ENCODE measurements around the gene AASDH.

The AASDH gene, protein sequence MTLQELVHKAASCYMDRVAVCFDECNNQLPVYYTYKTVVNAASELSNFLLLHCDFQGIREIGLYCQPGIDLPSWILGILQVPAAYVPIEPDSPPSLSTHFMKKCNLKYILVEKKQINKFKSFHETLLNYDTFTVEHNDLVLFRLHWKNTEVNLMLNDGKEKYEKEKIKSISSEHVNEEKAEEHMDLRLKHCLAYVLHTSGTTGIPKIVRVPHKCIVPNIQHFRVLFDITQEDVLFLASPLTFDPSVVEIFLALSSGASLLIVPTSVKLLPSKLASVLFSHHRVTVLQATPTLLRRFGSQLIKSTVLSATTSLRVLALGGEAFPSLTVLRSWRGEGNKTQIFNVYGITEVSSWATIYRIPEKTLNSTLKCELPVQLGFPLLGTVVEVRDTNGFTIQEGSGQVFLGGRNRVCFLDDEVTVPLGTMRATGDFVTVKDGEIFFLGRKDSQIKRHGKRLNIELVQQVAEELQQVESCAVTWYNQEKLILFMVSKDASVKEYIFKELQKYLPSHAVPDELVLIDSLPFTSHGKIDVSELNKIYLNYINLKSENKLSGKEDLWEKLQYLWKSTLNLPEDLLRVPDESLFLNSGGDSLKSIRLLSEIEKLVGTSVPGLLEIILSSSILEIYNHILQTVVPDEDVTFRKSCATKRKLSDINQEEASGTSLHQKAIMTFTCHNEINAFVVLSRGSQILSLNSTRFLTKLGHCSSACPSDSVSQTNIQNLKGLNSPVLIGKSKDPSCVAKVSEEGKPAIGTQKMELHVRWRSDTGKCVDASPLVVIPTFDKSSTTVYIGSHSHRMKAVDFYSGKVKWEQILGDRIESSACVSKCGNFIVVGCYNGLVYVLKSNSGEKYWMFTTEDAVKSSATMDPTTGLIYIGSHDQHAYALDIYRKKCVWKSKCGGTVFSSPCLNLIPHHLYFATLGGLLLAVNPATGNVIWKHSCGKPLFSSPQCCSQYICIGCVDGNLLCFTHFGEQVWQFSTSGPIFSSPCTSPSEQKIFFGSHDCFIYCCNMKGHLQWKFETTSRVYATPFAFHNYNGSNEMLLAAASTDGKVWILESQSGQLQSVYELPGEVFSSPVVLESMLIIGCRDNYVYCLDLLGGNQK

DNA sequence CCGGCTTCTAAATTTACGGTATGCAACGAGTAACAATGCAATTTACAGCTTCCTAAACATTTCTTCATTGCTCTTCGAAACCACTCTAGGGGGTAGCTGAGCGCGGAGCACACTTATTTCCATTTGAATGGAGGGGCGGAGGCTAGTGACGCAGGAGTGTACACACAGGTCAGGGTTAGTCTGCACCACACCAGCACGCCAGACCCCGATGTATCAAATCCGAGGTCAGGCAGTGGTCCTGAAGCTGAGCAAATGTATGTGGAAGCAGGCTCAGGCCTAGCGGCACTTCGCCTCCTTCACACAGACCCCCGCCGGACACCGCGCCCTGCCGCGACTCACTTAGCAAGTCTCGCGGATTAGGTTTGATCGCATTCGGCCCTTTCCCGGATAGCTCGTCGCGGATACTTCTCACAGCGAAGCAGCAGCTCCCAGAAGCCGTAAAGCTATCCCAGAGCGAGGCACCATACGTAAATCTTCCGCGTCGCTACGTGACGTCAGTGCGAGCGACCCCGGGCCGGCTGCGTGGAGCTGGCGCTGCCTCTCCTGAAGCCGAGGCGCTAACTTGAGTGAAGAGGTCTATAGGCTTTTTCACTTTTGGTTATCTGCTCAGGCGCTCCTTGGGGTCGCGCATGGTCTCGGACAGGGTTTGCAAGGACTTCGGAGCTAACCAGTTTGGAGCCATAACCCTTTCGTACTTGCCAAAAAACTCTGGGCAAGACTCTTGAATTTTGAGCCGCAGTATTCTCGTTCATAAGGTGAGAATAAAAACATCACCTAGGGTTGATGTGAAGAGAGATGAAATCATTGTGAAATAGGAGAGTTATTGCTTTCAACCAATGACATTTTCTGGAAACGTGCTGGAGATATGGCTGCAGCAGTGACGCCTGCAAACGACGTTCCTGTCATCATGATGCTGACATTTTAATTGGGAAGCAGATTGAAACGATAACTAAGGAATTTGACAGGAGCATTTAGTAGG is at the start of gene AASDH:
AASDH (minus strand) TSS at position 469 of the 979 bp plus-strand sequence. CDS start 3,192 bp downstream, outside the sequence.
- peak; percentile 96 for DNase-seq

DNA sequence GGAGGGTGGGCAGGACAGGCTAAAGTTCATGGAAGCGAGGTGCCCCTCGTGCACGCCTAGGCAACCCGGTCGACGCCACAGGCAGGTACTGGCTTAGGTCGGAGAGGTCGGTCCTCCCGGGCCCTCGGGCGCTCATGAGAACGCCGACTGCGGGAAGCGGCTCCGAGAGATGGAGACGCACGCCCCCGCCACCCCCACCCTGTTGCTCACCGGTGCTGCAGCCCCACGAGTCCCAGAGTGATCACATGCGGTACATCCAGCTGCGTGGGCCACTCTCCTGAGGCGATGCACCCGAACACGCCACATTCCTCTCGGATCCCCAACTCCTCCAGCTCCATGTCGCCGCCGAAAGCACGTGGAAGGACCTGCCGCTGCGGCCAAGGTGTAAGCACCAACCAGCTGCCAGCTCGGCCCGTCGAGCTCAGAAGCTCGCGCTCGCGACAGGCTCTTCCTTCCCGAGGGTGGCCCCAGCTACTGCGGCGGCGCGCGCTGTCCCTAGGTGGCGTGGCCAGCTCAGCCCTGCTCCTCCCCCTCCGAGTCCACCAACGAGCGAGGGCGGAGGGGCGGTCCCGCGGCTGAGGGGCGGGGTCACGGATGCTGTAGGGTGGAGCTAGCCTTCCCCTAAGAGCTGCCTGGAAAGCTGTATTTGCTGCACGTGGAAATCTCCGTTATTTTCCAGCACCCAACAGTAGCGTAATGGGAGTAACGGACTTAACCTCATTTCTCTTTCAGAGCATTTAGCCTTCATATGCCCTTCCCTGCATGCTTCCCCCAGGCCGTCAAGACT is 48.0 kb upstream of the AASDH start, which contains the start of gene PPAT:
PPAT (minus strand) TSS at position 476 of the 787 bp plus-strand sequence; CDS start at position 338, 138 bp downstream.
- peak; percentile 98 for DNase-seq

DNA sequence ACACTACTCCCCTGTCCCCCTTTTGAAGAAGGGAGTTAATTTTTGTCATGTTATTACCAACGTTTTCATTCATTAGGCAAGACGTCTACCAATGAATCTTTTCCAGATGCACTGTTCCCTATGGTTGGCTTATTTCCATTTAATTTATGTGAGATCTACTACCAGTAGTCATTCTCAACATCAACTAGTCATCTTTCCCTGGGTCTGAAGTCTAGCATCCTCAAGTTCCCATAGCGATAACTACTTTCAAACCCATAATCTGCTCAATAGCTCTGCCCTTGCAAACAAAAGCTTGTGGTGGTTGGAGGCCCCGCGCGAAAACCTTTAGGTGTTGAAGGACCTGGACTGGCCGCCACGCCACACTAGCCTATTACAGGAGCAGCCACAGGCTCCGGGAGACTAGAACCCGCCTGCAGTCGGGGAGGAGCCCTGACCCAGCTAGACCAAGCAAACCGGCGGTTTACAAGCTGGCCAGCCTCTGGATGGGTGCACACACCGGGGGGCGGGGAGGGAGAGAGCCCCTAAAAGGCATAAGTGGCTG is 47.4 kb upstream of the AASDH start:
- DNase-seq: peak; percentile 52

DNA sequence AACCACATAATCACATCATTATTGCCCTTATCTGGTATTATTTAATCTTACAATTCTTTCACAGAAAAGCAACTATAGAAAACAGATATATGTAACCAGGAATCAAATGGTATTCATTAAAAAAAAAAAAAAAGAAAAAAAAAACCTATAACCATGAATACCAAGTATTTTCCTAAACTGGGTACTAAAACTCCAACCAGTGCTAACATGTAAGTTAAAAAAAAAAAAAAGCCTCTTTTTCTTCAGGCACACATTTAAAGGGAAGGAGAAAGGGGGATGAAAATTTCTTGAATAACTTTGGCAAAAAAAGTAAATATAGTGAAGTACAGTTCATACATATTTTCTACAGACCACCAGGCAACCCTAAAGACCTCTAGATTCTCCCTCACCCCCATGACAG is 46.0 kb upstream of the AASDH start:
- no peak for DNase-seq

DNA sequence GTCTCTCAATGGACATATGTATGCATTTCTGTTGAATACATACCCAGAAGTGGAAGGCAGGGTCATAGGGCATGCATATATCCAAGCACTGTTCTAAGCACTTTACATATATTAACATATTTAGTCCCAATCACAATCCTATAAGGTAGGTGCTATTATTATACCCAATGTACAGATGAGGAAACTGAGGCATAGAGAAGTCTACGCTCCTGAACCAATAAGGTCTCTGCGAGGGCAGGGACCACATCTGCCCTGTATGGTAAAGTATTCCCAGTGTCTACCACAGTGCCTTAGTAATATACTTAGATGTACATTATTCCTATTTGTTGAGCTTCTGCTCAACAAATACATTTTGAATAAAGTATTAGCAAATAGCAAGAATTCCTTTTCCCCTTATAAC is 42.9 kb upstream of the AASDH start:
- DNase-seq: no peak

DNA sequence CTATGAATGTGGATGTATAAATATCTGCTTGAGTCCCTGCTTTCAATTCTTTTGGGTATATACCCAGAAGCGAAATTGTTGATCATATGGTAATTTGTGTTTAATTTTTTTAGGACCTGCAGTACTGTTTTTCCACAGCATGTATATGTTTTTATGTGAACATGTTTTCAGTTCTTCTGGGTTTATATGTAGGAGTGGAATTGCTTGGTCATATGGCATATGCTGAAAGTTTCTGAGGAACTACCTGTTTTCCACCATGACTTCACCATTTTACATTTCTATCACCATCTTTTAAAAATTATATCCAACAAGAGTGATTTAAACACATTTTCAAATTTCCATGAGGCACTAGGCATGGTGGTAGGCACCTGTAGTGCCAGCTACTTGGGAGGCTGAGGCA is 39.9 kb upstream of the AASDH start:
- no peak for DNase-seq

DNA sequence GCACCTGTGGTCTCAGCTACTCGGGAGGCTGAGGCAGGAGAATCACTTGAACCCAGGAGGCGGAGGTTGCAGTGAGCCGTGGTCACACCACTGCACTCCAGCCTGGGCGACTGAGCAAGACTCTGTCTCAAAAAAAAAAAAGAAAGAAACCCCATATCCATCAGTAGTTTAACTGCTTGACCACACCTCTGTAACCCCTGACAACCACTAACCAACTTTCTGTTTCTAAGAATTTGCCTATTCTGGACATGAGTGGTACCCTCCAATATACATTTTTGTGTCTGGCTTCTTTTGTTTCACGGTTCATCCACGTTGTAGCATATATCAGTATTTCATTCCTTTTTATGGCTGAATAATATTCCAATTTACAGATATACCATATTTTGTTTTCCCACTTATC is 39.0 kb upstream of the AASDH start:
- no peak for DNase-seq

DNA sequence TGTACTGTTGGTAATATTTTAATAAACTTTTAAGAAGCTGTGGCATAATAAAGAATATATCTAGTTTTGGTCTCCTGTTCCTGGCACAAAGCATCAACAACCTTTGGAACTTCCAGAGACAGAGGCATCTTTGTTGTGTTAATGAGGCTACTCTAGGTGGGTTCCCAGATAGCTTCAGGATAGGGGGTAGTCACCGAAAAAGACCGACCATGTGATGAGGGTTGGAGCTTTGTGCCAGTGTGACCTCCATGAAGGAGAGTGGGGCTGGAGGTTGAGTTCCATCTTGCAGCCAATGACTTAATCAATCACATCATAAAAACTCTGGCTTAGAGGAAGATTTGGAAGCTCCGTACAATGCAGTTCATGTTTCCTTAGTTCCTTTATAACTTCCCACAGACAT is 38.2 kb upstream of the AASDH start:
- DNase-seq: no peak

DNA sequence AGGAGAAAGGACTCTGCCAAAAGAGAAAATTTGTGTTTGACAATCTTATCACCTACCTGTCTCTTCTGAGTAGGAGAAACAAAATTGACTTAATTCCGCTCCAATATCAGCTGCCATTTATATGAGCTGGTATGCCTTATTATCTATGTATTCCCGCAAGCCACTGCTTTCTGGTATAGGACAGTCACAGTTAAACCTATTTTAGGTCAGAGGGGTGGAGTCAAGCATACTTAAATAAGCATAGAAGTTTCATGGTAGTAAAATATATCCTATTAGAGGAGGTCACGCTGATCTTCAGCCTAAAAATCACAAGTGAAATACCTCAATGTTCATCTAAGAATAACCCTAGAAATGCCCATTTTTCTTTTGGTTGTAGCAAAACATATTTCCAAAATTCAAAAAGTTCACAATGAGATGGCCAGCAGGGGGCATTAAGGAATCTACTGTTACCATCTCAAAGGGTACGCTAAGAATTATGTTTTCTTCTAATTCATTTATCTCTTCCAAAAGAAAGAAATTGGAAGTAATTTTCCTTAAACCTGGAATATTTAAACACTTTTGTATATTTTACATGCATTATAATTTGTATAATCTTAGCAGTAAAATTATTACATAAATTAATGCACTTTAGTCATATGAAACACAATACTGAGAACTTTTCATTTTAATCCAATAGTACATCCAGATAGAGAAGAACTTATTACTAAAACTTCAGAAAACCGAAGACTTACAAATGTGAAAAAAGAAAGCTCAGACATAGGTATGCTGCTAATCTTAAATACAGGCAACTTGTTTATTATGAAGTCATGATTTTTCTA is 37.6 kb upstream of the AASDH start:
- DNase-seq: peak; percentile 39

DNA sequence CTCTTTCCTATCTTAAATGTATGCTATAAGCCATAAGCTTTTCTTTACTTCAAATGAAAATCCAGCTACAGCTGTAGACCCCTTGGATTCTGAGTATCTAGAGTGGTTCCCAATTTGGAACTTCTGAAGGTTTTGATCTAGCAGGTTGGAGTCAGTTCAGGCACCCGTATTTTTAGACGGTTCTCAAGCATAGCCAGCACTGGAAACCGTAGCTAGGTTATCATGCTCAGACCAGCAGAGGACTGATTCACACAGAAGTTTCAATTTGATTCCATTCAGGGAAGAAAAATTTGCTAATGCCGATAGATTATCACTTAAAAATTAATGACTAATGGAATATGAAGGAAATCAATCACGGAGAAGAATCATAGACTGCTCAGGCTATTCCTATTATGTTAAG is 36.9 kb upstream of the AASDH start:
- no peak for DNase-seq

DNA sequence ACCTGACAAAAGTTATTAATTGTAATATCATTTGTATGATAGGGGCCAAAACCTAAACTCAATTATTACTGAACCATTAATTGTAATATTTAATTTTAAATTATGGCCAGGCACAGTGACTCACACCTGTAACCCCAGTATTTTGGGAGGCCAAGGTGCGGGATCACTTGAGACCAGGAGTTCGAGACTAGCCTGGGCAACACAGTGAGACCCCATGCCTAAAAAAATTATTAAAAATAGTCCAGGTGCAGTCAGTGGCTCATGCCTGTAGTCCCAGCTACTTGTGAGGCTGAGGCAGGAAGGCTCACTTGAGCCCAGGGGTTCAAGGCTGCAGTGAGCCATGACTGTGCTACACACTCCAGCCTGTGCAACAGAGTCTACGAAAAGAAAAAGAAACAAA is 30.1 kb upstream of the AASDH start:
- no peak for DNase-seq

DNA sequence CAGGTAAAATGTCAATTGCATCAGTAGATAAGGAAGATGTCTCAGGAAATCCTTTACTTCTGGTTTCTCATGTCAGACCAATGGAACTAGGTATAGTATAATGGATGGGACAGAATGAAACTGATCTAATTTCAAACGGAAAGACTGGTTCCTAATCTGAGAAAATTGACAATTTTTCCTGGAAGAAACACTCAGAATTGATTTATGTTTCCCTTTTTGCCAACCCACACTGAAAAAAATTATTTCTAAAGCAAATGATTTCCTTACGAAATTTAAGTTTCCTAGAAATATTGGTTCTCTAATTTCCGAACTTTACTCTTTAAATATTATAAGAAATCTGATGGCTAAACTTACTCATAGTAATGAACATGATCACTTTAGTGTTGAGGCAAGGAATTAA is 29.1 kb upstream of the AASDH start:
- no peak for DNase-seq

DNA sequence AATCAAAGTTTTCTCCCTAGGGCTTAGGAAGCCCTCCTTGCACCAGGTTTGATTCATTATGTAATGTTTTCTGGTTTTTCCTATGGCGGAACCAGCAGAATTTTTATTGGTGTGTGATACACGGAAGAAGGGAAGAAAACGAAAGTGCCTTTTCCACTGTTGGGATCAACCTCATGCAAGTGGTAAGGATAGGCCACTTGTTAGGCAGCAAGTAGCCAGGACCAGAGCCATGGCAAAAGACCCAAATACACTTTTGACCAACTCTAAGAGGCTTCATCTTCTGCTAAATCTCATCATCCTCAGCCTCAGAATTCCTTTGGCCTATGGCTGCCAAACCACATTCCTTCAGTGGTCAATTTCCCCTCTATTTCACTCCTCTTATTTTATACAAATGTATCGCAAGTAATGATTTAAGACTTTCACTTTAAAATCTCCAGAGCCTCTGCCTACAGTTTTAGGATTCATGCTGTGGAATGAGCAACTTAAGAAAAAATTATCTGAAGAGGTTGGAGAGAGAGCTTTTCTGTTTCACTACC is 26.9 kb upstream of the AASDH start:
- peak; percentile 41 for DNase-seq

DNA sequence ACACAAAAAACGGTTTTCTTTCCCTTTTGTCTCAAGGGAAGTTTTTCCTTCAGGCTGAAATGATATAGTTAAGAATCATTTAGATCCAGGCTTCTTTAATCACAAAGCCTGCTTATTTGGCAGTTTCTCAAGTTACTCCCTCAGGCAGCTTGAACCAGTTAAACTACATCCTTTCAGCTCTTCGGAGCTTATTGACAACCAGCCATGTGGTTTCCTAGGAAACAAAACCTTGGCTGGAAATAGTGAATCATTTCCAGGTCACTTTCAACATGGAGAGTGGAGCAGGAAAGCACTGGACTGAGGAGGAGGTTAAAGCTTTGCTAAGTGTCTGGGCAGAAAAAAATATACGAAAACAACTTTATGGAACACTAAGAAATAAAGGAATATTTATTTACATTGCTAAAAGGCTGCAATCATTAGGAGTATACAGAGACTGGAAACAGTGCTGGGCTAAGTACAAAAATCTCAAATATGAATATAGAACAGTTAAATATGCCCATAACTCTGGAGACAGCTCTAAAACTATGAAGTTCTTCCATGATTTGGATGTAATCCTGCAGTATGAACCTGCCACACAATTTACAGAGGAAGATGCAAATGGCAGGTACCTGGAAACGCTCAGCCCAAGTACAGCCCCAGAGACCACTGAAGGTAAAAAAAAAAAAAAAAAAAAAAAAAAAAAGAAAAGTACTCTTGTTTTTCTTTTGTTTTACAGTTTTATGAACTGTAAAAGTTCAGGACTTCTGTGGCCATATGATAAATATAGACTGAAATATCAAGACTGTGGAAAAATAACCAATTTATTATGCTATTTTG is 23.2 kb upstream of the AASDH start:
- DNase-seq: peak; percentile 98

DNA sequence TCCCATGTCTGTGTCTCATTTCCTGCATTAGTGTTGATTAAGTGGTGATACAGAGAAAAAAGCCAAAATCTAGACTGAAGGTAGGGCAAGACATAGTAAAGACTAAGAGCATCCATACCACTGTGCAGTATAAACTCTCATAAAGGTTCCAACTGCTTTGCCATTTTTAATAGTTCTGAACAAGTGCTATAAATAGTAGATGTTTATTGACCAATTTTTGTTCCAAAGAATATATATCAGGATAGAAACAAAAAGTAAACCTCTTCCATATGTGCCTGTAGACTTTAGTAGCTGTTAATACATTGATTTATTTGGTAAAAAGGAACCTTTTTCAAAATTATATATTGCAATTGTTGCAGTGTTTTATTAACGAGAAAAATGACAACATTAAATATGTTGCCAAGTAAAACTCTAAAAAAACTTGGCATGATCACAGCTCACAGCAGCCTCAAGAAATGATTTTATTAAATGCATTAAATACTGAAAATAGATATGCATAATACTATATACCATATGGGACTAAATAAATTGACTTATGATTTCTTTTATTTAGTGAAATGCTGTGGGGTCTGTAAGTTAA is 22.3 kb upstream of the AASDH start:
- no peak for DNase-seq

DNA sequence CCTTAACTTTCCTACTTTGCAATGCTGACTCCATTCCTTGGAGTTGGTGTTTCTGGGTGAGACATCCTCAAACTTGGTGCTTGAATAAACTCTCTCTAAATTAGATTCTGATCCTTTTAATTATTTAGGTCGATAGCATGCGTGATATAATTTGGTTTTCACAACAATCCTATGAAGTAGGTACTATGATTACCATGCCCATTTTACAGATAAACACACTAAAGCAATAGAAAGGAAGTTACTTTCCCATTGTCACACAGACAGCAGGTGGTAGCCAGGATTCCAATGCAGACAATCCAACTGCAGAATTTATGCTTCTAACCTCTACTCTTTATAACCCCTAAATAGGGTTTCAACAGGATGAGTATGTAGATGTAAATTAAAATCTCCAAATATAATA is 21.7 kb upstream of the AASDH start:
- no peak for DNase-seq

DNA sequence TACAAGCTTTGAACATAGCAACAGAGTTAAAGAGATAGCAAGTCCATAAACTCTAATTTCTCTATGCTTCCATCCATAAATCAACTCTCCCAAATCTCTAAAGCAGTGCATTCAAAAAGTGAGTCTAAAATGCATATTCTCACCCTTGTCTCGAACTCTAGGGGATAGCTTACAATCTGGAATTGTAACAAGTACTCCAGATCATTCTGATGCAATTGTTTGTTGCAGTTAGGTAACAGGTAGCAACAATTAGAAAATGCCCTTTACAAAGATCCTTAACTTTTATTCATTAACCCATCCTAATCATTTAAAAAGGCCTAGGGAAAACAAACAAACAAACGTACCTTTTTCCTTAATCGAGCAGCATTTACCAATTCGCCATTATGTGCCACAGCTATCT is 18.9 kb upstream of the AASDH start:
- DNase-seq: no peak

DNA sequence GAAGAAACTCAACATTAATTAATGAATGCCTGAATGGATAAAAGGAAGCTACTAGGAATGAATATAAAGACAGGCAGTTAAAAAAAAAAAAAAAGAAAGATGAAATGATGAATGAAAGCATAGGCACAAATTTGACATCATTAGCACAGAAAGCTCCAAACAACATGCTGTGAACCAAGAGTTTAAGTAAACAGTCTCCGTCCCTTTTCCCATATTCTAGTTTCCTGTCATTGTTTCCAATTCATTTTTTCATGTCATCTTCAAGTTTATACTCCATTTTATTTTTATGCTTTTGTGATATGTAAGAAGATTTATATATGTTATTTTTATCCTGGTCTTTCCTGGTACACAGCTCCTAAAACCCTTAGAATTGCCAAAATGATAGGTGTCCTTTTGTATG is 17.7 kb upstream of the AASDH start:
- DNase-seq: no peak

DNA sequence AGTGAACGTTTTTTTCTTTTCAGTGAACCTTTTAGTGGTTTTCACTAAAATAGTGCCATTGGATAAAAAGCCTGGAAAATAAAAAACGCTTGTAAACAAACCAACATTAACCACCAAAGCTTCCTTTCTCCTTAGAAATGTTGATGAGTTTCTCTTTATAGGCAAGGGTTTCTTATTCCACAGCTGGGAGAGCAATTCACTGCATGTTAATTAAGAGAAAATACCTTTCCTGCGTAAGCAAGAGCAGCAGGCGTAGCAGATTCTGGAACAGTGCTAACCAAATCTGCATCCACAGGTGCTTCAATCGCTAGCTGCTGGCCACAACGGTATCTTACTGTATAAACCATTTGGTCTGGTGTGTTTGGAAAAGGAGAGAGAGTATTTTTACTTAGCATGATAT is 13.3 kb upstream of the AASDH start:
- no peak for DNase-seq
